HepG2 (cell line): ENCODE data around the gene FITM1. TPM values are rescaled to one million over a fixed set of nuclear protein-coding genes. Genes with fewer than 3 reads are reported as not detected.

Source experiments
- BRF2 ChIP-seq: sonication (generic); formaldehyde crosslinking; IDR thresholded peaks from 2 replicates; pipeline ENCODE4 v1.8.1; 2022; ENCODE audit warnings: mild to moderate bottlenecking, missing genetic modification reagents
- CERS6 ChIP-seq: sonication (generic); formaldehyde crosslinking; IDR thresholded peaks from 2 replicates; pipeline ENCODE4 v1.5.0; 2020; ENCODE audit warnings: missing genetic modification reagents
- ELF1 ChIP-seq: sonication (generic); formaldehyde crosslinking; IDR thresholded peaks from 2 replicates; pipeline ENCODE4 v1.4.0; 2020; ENCODE audit warnings: missing genetic modification reagents
- GABPA ChIP-seq, 2 experiments: IDR thresholded peaks; 2 replicates each; pipeline ENCODE4 v1.6.1; 2011 to 2016; ENCODE audit warnings: low read depth in 2 of 2, low read length in 1 of 2, missing biosample characterization in 1 of 2, missing genetic modification characterization in 1 of 2
- GRHL1 ChIP-seq: sonication (generic); formaldehyde crosslinking; conservative IDR thresholded peaks from 2 replicates; pipeline ENCODE4 v1.8.0; 2022; ENCODE audit warnings: missing genetic modification reagents
- GTF3A ChIP-seq: sonication (generic); formaldehyde crosslinking; conservative IDR thresholded peaks from 2 replicates; pipeline ENCODE4 v1.4.0; 2020; ENCODE audit warnings: mild to moderate bottlenecking, missing genetic modification reagents
- GZF1 ChIP-seq: sonication (generic); formaldehyde crosslinking; IDR thresholded peaks from 2 replicates; pipeline ENCODE4 v1.5.1; 2020; ENCODE audit warnings: mild to moderate bottlenecking, missing genetic modification reagents
- HDAC1 ChIP-seq: sonication (generic); formaldehyde crosslinking; IDR thresholded peaks from 2 replicates; pipeline ENCODE4 v1.5.1; 2020; ENCODE audit warnings: mild to moderate bottlenecking, missing genetic modification reagents
- HDAC2 ChIP-seq: sonication (generic); formaldehyde crosslinking; IDR thresholded peaks from 2 replicates; pipeline ENCODE4 v1.4.0; 2020; ENCODE audit warnings: missing genetic modification reagents
- NFYB ChIP-seq: sonication (generic); formaldehyde crosslinking; IDR thresholded peaks from 2 replicates; pipeline ENCODE4 v1.4.0; 2020; ENCODE audit warnings: missing genetic modification reagents
- NR2F1 ChIP-seq, 2 experiments: fragments of 450-650 bp in 1 of 2; formaldehyde crosslinking in 1 of 2; IDR thresholded peaks; 2 replicates each; pipeline versions ENCODE4 v1.5.0 to v1.6.1; 2016 to 2020; ENCODE audit warnings: mild to moderate bottlenecking in 1 of 2, missing compliant biosample characterization in 1 of 2, missing genetic modification reagents in 1 of 2, moderate library complexity in 1 of 2
- SMARCC2 ChIP-seq: fragments of 450-650 bp; IDR thresholded peaks from 2 replicates; pipeline ENCODE4 v1.6.1; 2017; ENCODE audit warnings: antibody characterized with exemption, mild to moderate bottlenecking
- SNAPC5 ChIP-seq: sonication (generic); formaldehyde crosslinking; IDR thresholded peaks from 2 replicates; pipeline ENCODE4 v1.8.1; 2023; ENCODE audit warnings: mild to moderate bottlenecking, missing genetic modification reagents, borderline replicate concordance
- ZBTB40 ChIP-seq, 2 experiments: fragments of 450-650 bp in 1 of 2; sonication (generic) in 1 of 2; formaldehyde crosslinking in 1 of 2; IDR thresholded peaks; 2 replicates each; pipeline versions ENCODE4 v1.6.1 to v1.8.0; 2016 to 2022; ENCODE audit warnings: antibody characterized with exemption in 1 of 2, mild to moderate bottlenecking in 1 of 2, missing genetic modification reagents in 1 of 2
- ZFAT ChIP-seq: sonication (generic); formaldehyde crosslinking; conservative IDR thresholded peaks from 2 replicates; pipeline ENCODE4 v1.8.1; 2023; ENCODE audit warnings: missing genetic modification reagents, inconsistent platforms
- ZNF24 ChIP-seq: fragments of 450-650 bp; IDR thresholded peaks from 2 replicates; pipeline ENCODE4 v1.6.1; 2017; ENCODE audit warnings: antibody characterized with exemption, mild to moderate bottlenecking
- polyA plus RNA-seq, 8 experiments: library from polyadenylated mRNA; depleted of rRNA in 3 of 8; stranded (reverse) in 7 of 8; unstranded in 1 of 8; fragments of >200 nt; fragmentation: Illumina TruSeq in 4 of 8; extraction: Trizol in 4 of 8; gene quantifications; 2 replicates each; pipeline versions ENCODE4 v1.2.1 to v1.2.3, GENCODE V29; 2011 to 2016; ENCODE audit warnings: low read depth in 4 of 8, missing spikeins in 1 of 8, mixed read lengths in 1 of 8; ENCODE audit not compliant: insufficient read depth in 1 of 8
- total RNA-seq, 5 experiments: library from RNA; depleted of rRNA; stranded (reverse); fragments of >200 nt; fragmentation: Illumina TruSeq; extraction: Trizol; gene quantifications; 2 replicates each; pipeline ENCODE4 v1.2.3, GENCODE V29; 2016; ENCODE audit warnings: low read depth in 1 of 5

FITM1 gene
- total and polyA plus RNA-seq, 2 of the 13 experiments (the other 11 are each of a cell fraction or from before 2014, with no cell fraction given), result 2.7 to 5.8 TPM

- TF ChIP-seq GABPA (IDR thresholded peaks at IDR 0.05; ENCODE audit: low read depth, low read length) (no peak), GABPA (CRISPR knock-in tag; IDR thresholded peaks at IDR 0.05; ENCODE audit: low read depth) (no peak), CERS6 (CRISPR knock-in tag) (no peak), ZFAT (CRISPR knock-in tag) (no peak), ZBTB40 (IDR thresholded peaks at IDR 0.05) (no peak), ZBTB40 (CRISPR knock-in tag; IDR thresholded peaks at IDR 0.05) (no peak), GTF3A (no peak), GZF1 (peak; percentile 22; the same call in 1 of the 2 replicates), BRF2 (no peak; the same call in 1 of the 2 replicates), NR2F1 (CRISPR knock-in tag; IDR thresholded peaks at IDR 0.05) (no peak), HDAC1 (no peak), NFYB (CRISPR knock-in tag) (peak; percentile 61), ZNF24 (no peak), HDAC2 (CRISPR knock-in tag) (peak; percentile 57), SNAPC5 (CRISPR knock-in tag) (peak; percentile 76; the same call in 1 of the 2 replicates), ELF1 (CRISPR knock-in tag) (no peak), SMARCC2 (no peak), GRHL1 (CRISPR knock-in tag) (no peak)
Observed at GRCh38 chr14:24146453-24146977, 16.1 kb downstream of the FITM1 start, which contains the start of gene PSME2 (continued).
